Bone marrow (tissue), 2 donors: ENCODE data around the gene ZFYVE9.
"Not testable (repeated sequence)": the region's sequence is repeated elsewhere in the genome, so short reads cannot be mapped to it uniquely, and the experiment has no call there.

Source experiments
- DNase-seq, 2 donors: peaks; one replicate each; lab custom pipeline; 2025; lab: John Stamatoyannopoulos, UW

ZFYVE9 gene

DNA sequence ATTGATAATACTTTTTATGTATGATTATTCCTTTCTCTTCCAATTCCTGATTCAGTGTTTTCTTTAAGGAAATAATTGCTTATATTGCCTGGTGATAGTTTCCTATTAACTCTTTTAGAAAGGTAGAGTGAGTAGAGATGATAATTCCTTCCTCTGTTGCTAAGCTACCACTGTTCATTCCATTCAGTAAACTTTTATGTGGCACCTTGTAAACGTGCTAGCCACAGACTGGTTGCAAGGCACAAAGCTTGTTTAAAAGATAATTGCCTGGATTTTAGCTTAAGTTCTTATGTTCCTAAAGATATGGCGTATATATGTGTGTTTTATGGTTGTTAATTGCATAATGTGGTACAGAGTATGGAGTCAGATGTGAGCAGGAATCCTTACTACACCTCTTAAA, 3.2 kb downstream of the ZFYVE9 start:
- no peak for DNase-seq

DNA sequence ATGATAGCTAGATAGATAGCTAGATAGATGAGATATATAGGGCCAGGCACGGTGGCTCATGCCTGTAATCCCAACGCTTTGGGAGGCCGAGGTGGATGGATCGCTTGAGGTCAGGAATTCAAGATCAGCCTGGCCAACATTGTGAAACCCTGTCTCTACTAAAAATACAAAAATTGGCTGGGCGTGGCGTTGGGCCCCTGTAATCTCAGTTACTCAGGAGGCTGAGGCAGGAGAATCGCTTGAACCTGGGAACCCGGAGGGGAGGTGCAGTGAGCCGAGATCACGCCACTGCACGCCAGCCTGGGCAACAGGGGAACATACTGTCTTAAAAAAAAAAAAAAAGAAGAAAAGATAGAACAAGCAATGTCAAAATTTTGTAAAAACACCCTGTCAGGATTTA, 8.6 kb downstream of the ZFYVE9 start:
- DNase-seq: not testable (repeated sequence)

DNA sequence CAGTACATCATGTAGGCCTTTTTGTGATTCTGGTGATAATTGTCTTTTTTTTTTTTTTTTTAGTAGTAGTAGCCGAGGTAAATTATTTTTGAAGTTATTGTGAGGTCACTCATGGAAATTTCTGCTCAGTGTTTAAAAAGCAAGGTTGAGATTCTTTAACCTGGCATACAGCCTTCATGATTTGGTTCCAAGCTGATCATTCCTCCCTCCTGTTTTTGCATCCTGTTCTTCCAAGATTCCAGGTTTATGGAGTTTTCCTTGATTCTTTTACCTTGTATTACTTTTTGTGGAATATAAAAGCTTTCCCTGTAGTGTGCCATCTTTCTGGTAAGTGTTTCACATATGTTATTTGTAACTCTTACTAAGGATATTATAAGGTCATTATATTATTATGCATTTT, 9.1 kb downstream of the ZFYVE9 start:
- no peak for DNase-seq

DNA sequence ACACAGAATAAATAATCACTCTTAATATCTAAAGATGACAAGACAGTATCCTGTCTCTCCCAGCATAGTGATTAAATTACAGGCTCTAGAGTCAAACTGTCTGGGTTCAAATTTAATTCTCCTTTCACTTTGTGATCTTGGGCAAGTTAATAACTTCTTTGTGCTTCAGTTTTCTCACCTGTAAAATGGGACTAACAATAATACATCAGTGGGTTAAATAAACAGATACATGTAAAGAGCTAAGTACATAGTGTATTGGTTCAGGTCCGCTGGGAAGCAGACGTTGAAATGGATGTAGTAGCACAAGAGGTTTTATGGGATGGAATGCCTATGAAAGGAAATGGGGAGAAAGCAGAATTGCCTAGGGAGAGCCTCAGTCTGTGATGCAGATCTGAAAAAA, 10.7 kb downstream of the ZFYVE9 start:
- DNase-seq: no peak

DNA sequence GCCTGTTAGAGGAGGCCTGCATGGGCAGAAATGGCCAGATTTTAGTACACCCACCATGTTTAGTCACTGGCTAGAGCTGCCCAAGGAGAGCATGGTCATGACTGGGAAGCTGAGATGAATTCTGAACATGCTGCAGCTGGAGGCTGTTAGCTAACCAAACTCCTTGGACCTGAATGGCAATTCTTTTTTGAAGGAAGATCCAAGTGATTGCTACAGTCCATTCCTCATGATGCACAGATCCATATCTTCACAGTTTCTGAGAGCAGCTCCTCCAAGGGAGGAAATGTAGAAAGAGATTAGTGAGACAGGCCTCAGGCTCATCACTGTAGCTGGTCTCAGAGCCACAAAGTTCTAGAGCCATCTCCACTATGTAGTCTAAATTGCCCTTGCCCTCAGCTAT, 11.1 kb downstream of the ZFYVE9 start:
- DNase-seq: no peak

DNA sequence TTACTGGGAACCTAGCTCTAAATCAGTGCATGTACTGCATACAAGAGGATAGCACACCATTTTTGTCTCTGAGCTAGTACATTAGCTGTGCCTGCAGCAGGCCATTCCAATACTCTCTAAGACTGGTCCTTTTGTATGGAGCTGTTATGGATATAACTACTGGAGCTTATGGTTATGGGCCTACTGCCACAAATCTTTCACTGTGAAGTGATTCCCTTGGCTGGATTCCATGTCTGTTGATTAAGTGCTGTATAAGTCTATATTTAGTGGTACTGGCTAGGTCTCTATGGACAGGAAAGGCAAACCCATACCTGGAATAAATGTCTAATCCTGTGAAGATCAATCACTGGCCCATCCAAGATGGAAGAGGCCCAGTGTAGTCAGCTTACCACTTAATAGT, 12.0 kb downstream of the ZFYVE9 start:
- no peak for DNase-seq

DNA sequence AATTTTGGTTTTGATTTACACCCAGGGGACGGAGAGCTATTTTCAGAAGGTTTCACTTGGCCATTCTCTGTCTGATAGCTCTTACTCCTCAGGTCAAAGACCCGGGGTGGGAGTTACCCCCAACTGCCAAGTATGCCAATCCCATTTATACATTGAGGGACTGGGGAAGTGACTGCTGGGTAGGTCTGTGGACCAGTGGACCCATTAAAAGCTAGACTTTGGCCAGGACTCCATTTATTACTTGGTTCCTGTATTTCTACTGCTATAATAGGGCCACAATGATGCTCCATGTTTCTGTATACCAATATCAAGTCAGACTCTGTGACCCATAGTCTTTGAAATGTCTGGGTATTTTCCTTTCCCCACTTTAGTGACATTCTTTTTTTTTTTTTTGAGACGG, 14.6 kb downstream of the ZFYVE9 start:
- no peak for DNase-seq

DNA sequence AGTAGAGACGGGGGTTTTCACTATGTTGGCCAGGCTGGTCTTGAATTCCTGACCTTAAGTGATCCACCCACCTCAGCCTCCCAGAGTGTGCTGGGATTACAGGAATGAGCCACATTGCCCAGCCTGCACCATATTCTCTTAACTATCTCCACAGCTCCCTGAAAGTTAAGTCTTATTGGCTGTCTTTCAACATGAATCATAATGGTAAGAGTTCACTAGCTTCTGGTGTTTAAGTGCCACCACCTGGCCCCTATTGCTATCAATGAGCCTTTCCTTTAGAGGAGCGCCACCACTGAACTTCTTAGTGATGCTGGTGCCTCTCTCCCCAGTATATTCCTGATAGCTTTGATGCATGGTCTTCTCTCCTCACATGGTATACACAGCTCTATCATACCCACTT, 15.7 kb downstream of the ZFYVE9 start:
- DNase-seq: no peak

DNA sequence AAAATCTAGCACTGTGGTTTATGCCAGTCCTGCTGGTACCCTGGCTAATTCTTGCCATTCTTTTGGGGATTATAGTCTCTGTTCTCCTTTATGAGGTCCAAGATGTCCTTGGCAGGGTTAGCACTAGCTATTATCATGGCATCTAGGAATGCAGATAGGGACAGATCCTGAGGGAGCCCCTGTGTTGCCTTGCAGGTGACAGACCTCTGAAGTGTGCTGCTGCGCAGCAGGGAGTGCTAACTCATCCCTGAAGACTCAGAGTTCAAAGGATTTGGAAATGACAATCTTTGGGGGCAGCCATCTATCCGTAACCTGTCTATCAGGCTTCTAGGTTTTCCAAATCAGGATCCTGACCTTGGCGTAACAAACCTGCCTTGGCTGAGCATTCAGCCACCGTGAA, 16.3 kb downstream of the ZFYVE9 start:
- no peak for DNase-seq

DNA sequence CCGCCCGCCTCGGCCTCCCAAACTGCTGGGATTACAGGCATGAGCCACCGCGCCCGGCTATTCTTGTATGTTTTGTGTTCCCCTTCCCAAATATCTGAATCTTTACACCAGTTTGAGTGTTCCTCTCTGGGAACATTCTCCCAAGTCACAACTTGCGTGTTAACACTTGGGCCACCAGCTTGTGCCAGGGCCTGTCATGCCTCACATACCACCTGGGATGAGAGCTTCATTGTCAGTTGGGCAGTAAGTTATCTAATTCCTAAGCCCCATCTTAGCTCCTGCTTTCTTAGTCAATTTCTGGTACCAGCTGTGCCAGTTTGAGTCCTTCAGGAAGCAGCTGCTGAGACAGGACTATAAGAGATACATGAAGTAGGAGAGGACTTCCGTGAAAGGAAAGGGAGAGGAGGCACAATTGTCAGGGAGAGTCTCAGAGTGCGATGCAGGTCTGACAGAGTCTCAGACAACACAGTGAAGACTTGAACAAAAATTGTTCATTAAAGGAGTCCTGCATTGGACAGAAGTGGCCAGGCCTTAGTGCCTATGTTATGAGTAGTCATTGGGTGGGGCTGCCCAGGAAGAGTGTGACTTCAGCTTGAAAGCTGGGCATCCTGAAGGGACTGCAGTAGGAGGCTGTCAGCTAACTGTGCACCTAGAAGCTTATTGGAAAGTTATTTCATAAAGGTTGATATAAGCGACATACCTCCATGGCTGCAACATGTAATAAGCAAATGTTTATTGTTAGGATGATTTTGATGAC, 17.3 kb downstream of the ZFYVE9 start:
- no peak for DNase-seq

DNA sequence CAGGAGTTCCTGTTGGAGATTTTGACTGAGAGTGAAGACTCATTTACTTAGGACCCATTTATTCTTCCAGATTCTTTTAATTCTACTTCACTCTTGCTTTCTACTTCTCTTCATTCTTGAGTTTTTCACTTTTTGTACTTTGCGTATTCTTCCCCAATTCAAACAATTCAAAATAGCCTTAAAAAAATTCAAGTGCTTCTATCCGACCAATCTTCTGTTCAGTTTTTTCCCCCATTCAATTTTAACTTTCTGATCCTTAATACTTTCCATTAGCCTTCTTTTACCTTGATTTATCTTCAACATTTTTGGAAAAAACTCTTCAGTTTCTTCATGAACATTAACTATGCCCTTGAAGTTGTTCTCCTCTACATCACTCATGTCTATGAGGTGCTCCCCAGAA, 21.1 kb downstream of the ZFYVE9 start:
- no peak for DNase-seq

DNA sequence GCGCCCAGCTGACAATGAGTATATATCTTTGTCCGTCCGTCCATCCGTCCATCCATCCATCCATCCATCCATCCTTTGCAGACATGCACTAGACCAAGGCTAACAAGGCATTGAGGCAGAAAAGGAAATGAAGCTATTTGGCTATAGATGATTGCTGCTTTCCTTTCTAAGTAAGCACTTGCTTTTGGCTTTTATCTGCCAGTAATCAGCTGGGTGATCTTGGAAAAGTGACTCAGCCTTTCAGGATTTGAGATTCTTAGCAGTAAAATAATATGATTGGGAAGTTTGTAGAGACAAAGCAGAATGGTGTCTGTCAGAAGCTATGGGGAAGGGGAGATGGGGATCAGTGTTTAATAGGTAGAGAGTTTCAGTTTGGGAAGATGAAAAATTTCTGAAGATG, 22.7 kb downstream of the ZFYVE9 start:
- DNase-seq: no peak

DNA sequence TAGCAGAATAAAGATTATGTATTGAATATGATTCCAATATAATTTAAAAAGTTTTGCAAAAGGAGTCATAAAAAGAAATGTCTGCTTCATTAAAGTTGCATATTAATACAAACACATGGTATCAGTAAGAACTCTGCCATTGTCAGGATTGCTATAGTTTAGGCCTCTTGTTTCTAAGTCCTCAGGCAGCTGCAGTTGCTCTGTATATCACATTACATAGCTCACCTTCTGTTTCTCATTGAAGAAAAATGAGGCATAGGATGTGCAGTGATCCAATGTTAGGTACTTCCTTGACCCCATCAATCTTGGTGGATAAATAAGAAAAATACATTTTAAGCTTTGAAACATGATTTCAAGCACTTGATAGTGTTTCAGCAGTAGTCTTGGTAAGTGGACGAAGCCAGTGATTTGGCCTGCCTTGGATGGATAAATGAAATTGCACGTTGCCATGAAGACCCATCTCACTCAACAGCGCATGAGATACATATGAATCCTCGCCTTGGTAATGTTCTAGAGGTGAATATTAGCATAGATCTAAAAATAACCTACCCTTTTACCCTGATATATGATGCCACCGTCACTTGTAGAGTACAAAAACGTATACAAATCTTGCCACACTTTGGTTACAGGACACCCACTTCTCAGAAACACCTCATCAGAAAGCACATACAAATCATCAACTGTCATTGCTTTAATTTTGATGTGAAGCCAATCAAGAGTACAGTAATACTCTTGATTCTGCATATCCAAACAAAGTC, 25.3 kb downstream of the ZFYVE9 start:
- no peak for DNase-seq

DNA sequence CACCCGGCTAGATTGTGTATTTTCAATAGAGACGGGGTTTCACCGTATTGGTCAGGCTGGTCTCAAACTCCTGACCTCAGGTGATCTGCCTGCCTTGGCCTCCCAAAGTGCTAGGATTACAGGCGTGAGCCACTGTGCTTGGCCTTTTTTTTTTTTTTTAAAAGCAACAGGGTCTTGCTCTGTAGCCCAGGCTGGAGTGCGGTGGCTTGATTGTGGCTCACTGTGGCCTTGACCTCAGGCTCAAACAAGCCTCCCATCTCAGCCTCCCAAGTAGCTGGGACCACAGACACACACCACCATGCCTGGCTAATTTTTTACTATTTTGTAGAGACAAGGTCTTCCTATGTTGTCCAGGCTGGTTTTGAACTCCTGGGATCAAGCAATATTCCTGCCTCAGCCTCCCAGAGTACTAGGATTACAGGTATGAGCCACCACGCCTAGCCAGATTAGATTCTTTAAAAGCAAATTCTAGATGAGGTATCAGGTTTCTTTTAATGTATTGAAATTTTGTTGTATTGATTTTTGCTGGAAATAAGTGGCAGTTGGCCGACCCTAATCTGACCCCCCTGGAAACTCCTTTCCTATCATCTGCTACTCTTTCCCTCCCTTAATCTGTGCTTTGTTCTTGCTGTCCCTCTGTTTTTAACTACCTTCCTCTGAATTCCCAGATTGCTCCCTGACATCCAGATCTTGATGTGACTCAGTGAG, 26.6 kb downstream of the ZFYVE9 start:
- DNase-seq: no peak

DNA sequence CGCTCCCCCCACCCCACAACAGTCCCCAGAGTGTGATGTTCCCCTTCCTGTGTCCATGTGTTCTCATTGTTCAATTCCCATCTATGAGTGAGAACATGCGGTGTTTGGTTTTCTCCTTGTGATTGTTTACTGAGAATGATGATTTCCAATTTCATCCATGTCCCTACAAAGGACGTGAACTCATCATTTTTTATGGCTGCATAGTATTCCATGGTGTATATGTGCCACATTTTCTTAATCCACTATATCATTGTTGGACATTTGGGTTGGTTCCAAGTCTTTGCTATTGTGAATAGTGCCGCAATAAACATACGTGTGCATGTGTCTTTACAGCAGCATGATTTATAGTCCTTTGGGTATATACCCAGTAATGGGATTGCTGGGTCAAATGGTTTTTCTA, 29.3 kb downstream of the ZFYVE9 start:
- not testable (repeated sequence) for DNase-seq

DNA sequence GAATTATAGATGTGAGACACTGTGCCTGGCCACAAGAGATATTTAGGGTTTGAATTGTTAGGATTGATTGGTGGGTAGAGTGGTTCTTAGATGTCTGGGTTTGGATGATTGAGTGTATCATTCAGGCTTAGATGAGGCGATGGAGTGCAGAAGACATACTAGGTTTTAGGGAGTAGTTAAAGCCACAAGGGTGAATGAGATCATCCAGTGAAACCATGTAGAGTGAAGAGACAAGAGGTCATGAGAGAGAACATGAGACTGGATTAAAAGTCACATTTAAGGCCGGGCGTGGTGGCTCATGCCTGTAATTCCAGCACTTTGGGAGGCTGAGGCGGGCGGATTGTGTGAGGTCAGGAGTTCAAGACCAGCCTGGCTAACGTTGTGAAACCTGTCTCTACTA, 37.2 kb downstream of the ZFYVE9 start:
- DNase-seq: no peak

DNA sequence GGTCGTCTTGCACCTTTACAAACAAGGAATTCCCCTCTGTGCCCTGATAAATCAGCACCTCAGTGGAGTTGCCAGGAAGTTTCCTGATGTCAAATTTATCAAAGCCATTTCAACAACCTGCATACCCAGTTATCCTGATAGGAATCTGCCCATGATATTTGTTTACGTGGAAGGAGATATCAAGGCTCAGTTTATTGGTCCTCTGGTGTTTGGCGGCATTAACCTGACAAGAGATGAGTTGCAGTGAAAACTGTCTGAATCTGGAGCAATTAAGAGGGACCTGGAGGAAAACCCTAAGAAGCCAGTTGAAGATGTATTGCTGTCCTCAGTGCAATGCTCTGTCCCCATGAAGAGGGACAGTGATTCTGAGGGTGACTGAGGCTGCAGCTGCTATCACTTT, 38.3 kb downstream of the ZFYVE9 start:
- DNase-seq: no peak

DNA sequence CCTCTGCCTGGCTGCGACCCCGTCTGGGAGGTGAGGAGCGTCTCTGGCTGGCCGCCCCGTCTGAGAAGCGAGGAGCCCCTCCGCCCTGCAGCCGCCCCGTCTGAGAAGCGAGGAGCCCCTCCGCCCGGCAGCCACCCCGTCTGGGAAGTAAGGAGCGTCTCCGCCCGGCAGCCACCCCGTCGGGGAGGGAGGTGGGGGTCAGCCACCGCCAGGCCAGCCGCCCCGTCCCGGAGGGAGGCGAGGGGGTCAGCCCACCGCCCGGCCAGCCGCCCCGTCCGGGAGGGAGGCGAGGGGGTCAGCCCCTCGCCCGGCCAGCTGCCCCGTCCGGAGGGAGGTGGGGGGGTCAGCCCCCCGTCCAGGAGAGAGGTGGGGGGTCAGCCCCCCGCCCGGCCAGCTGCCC, 39.9 kb downstream of the ZFYVE9 start:
- DNase-seq: not testable (repeated sequence)

DNA sequence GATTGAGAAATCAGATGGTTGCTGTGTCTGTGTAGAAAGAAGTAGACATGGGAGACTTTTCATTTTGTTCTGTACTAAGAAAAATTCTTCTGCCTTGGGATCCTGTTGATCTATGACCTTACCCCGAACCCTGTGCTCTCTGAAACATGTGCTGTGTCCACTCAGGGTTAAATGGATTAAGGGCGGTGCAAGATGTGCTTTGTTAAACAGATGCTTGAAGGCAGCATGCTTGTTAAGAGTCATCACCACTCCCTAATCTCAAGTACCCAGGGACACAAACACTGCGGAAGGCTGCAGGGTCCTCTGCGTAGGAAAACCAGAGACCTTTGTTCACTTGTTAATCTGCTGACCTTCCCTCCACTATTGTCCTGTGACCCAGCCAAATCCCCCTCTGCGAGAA, 40.4 kb downstream of the ZFYVE9 start:
- DNase-seq: not testable (repeated sequence)

DNA sequence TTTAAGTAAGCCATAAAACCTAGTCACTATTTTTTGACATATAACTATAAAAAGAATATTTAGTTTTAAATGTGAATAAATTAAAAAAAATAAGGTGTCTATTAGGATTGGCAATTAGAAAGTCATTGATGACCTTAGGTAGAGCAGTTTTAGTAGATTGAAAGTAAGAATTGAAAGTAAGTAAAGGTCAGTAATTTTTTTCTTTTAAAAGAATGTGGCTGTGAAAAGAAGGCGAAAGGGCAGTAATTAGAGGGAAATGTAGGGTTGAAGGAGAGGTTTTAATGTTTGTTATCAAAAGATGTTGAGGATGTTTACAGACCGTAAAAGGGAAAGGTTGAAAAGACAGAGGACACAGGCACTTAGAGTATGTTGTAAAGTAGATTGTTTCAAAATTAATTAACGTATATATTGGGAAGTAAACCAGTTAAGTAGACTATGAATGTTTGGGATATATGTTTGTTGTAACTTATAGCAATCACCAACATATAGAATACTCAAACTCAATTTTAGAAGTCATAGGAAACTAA, 41.0 kb downstream of the ZFYVE9 start:
- no peak for DNase-seq

DNA sequence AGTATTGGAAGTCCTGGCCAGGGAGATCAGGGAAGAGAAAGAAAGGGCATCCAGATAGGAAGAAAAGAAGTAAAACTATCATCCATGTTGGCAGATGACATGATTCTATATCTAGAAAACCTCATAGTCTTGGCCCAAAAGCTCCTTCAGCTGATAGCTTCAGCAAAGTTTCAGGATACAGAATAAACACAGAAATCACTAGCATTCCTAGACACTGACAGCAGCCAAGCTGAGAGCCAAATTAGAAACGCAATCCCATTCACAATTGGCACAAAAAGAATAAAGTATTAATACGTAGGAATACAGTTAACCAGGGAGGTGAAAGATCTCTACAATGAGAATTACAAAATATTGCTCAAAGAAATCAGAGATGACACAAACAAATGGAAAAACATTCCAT, 44.6 kb downstream of the ZFYVE9 start:
- DNase-seq: no peak

DNA sequence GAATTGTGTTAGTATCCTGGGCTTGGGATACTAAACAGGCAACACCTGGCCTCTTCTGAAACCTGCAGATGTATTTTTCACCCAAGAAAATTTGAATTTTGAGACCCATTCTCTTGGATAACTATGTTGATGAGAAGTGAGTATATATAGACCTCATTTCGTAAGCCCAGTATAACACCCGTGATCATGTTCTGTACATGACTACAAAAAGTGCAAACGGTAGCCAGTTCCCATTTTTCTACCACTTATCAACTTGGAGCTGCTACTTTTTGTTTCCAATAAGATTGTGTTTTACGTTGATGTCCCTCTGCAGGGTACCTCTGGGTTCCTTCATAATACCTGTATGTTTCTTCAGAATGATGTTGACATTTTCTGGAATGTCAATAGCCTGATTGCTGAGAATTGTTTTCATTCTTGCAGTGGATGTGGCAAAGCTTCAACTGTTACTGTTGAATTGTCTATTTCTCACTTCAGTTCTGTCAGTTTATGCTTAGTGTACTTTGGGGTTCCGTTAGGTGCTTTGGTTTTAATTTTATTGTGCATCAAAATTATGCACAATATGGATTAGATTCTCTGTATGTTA, 48.1 kb downstream of the ZFYVE9 start:
- no peak for DNase-seq
